ENCODE measurements around the gene HNF4A.

DNA sequence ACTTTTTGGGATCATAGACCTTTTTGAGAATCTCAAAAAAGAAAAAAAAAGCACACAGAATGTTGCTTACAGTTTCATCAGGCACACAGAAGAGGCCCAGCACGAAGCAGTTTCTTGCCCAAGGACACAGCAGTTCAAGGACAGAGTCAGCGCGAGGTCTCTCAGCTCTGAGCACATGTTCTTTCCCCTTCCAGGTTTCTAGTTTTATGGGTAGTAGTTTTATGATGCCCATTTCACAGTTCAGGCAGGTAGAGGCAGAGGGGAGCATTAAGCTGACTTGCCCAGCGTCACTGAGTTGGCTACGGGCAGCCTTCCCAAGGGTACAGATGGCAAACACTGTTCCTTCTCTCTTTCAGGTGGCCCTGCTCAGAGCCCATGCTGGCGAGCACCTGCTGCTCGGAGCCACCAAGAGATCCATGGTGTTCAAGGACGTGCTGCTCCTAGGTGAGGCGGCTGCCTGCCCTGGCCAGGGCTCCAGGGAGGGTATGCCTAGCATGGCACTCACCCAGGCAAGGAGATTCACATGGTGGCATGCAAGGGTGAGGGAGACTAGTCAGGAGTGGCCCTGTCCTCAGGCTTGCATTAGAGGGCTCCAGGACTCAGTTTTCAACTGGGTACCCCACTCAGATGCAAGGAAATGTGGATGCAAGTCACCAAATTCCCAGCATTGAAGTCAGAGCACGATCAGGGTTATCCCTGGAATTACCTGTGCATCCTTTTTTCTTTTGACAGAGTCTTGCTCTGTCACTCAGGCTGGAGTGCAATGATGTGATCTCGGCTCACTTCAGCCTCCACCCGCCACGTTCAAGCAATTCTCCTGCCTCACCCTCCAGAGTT lies 62.8 kb downstream of the HNF4A start:
- TF ChIP-seq, protein P1, sequence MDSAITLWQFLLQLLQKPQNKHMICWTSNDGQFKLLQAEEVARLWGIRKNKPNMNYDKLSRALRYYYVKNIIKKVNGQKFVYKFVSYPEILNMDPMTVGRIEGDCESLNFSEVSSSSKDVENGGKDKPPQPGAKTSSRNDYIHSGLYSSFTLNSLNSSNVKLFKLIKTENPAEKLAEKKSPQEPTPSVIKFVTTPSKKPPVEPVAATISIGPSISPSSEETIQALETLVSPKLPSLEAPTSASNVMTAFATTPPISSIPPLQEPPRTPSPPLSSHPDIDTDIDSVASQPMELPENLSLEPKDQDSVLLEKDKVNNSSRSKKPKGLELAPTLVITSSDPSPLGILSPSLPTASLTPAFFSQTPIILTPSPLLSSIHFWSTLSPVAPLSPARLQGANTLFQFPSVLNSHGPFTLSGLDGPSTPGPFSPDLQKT (CRISPR knock-in tag; IDR thresholded peaks at IDR 0.05; ENCODE audit: borderline replicate concordance) = no peak
- TF ChIP-seq, protein P2, sequence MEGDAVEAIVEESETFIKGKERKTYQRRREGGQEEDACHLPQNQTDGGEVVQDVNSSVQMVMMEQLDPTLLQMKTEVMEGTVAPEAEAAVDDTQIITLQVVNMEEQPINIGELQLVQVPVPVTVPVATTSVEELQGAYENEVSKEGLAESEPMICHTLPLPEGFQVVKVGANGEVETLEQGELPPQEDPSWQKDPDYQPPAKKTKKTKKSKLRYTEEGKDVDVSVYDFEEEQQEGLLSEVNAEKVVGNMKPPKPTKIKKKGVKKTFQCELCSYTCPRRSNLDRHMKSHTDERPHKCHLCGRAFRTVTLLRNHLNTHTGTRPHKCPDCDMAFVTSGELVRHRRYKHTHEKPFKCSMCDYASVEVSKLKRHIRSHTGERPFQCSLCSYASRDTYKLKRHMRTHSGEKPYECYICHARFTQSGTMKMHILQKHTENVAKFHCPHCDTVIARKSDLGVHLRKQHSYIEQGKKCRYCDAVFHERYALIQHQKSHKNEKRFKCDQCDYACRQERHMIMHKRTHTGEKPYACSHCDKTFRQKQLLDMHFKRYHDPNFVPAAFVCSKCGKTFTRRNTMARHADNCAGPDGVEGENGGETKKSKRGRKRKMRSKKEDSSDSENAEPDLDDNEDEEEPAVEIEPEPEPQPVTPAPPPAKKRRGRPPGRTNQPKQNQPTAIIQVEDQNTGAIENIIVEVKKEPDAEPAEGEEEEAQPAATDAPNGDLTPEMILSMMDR (CRISPR knock-in tag; IDR thresholded peaks at IDR 0.05) = no peak
- no peak for TF ChIP-seq MAFK (conservative IDR thresholded peaks at IDR 0.05 in 1 of 2, IDR thresholded peaks at IDR 0.05 in 1 of 2; ENCODE audit: low read length in 2 of 2)
- TF ChIP-seq ZNF629 (CRISPR knock-in tag; conservative IDR thresholded peaks at IDR 0.05) = peak; percentile 100
- TF ChIP-seq, protein P3, sequence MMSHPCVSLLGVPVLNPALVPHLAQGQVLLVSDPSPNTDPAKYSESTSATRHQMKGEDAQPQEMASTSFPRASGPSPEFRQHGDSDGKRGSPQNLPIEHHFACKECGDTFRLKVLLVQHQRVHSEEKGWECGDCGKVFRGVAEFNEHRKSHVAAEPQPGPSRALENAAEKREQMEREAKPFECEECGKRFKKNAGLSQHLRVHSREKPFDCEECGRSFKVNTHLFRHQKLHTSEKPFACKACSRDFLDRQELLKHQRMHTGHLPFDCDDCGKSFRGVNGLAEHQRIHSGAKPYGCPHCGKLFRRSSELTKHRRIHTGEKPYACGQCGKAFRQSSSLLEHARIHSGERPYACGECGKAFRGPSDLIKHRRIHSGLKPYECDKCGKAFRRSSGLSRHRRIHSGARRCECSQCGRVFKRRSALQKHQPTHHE (CRISPR knock-in tag; IDR thresholded peaks at IDR 0.05; ENCODE audit: borderline replicate concordance) = no peak
- TF ChIP-seq ZNF766 (CRISPR knock-in tag; IDR thresholded peaks at IDR 0.05; ENCODE audit: borderline replicate concordance) = no peak; the same call in 1 of the 2 replicates
- TF ChIP-seq SMC3 (IDR thresholded peaks at IDR 0.05; ENCODE audit: low read length) = no peak
- peak; percentile 66 for TF ChIP-seq ZNF747 (CRISPR knock-in tag; IDR thresholded peaks at IDR 0.05; ENCODE audit: borderline replicate concordance)
- TF ChIP-seq ETV6 (CRISPR knock-in tag; conservative IDR thresholded peaks at IDR 0.05) = no peak
- peak in 1 of 2 experiments; percentile 58; a peak in 3 of 4 replicates for TF ChIP-seq POLR2A (IDR thresholded peaks at IDR 0.05; ENCODE audit: insufficient read depth in 1 of 2, low read depth in 2 of 2, low read length in 2 of 2)
- TF ChIP-seq, protein P4, sequence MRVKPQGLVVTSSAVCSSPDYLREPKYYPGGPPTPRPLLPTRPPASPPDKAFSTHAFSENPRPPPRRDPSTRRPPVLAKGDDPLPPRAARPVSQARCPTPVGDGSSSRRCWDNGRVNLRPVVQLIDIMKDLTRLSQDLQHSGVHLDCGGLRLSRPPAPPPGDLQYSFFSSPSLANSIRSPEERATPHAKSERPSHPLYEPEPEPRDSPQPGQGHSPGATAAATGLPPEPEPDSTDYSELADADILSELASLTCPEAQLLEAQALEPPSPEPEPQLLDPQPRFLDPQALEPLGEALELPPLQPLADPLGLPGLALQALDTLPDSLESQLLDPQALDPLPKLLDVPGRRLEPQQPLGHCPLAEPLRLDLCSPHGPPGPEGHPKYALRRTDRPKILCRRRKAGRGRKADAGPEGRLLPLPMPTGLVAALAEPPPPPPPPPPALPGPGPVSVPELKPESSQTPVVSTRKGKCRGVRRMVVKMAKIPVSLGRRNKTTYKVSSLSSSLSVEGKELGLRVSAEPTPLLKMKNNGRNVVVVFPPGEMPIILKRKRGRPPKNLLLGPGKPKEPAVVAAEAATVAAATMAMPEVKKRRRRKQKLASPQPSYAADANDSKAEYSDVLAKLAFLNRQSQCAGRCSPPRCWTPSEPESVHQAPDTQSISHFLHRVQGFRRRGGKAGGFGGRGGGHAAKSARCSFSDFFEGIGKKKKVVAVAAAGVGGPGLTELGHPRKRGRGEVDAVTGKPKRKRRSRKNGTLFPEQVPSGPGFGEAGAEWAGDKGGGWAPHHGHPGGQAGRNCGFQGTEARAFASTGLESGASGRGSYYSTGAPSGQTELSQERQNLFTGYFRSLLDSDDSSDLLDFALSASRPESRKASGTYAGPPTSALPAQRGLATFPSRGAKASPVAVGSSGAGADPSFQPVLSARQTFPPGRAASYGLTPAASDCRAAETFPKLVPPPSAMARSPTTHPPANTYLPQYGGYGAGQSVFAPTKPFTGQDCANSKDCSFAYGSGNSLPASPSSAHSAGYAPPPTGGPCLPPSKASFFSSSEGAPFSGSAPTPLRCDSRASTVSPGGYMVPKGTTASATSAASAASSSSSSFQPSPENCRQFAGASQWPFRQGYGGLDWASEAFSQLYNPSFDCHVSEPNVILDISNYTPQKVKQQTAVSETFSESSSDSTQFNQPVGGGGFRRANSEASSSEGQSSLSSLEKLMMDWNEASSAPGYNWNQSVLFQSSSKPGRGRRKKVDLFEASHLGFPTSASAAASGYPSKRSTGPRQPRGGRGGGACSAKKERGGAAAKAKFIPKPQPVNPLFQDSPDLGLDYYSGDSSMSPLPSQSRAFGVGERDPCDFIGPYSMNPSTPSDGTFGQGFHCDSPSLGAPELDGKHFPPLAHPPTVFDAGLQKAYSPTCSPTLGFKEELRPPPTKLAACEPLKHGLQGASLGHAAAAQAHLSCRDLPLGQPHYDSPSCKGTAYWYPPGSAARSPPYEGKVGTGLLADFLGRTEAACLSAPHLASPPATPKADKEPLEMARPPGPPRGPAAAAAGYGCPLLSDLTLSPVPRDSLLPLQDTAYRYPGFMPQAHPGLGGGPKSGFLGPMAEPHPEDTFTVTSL (CRISPR knock-in tag; IDR thresholded peaks at IDR 0.05; ENCODE audit: borderline replicate concordance) = peak; percentile 38; the same call in 1 of the 2 replicates
- 0 out of 2 replicates have a peak, but pooled peaks have one; percentile 39 for TF ChIP-seq CBFB (CRISPR knock-in tag; IDR thresholded peaks at IDR 0.05)
- peak; percentile 70 to 88; a peak in 3 of 4 replicates for TF ChIP-seq EP300 (IDR thresholded peaks at IDR 0.05; ENCODE audit: low read depth in 2 of 2, low read length in 2 of 2)
- peak; percentile 74 for TF ChIP-seq EP300 (CRISPR knock-in tag; IDR thresholded peaks at IDR 0.05; ENCODE audit: borderline replicate concordance)
